ACC112 (cell line): ENCODE data around the gene HNF1B.

Experiments
- H2AFZ ChIP-seq: fragments of 200-600 bp; sonication (generic); one replicate; pipeline ENCODE4 v1.6.0; 2017; ENCODE audit warnings: antibody characterized with exemption, low read length; ENCODE audit not compliant: unreplicated experiment
- H3K27ac ChIP-seq: fragments of 200-600 bp; sonication (generic); 2 replicates; pipeline ENCODE4 v1.5.1; 2014; ENCODE audit warnings: low read depth, mild to moderate bottlenecking, antibody characterized with exemption, low read length, moderate library complexity
- H3K27me3 ChIP-seq: fragments of 200-600 bp; sonication (generic); 2 replicates; pipeline ENCODE4 v1.6.1; 2014; ENCODE audit warnings: mild to moderate bottlenecking, antibody characterized with exemption, low read length, moderate library complexity, mixed read lengths; ENCODE audit not compliant: insufficient read depth
- H3K36me3 ChIP-seq: fragments of 200-600 bp; sonication (generic); 2 replicates; pipeline ENCODE4 v1.6.1; 2016; ENCODE audit warnings: mild to moderate bottlenecking, antibody characterized with exemption, low read length, moderate library complexity, mixed read lengths; ENCODE audit not compliant: insufficient read depth
- H3K4me1 ChIP-seq: fragments of 200-600 bp; sonication (generic); one replicate; pipeline ENCODE4 v1.6.1; 2016; ENCODE audit warnings: low read length, mixed read lengths; ENCODE audit not compliant: insufficient read depth, unreplicated experiment, control insufficient read depth
- H3K4me3 ChIP-seq: fragments of 200-600 bp; sonication (generic); 2 replicates; pipeline ENCODE4 v1.5.1; 2014; ENCODE audit warnings: mild to moderate bottlenecking, low read depth, low read length
- H3K79me2 ChIP-seq: fragments of 200-600 bp; sonication (generic); one replicate; pipeline ENCODE4 v1.6.0; 2016; ENCODE audit warnings: low read length; ENCODE audit not compliant: control insufficient read depth, unreplicated experiment, insufficient read depth

The HNF1B gene

GRCh38 chr17:37702598-37702997 lies 42.3 kb downstream of the HNF1B start:
- Histone ChIP-seq H3K79me2 (no peaks in the 10 kb centered on the region), H3K4me3 (no peak overlapping the region), H3K27ac (no peak overlapping the region), H3K4me1 (peaks cover 19% of the 10 kb centered on the region), H2AFZ (peak overlapping the region; percentile 43), H3K36me3 (no peaks in the 10 kb centered on the region), H3K27me3 (no peaks in the 10 kb centered on the region)

GRCh38 chr17:37701496-37701898 lies 43.4 kb downstream of the HNF1B start:
- Histone ChIP-seq H3K27ac (no peak overlapping the region), H3K4me3 (no peak overlapping the region), H3K36me3 (no peaks in the 10 kb centered on the region), H3K79me2 (no peaks in the 10 kb centered on the region), H3K27me3 (no peaks in the 10 kb centered on the region), H2AFZ (no peak overlapping the region), H3K4me1 (peaks cover 19% of the 10 kb centered on the region)

GRCh38 chr17:37700881-37701280 lies 44.0 kb downstream of the HNF1B start:
- no peak overlapping the region for H3K27ac ChIP-seq
- H2AFZ ChIP-seq: no peak overlapping the region
- H3K4me1 ChIP-seq: peaks cover 19% of the 10 kb centered on the region
- H3K4me3 ChIP-seq: no peak overlapping the region
- no peaks in the 10 kb centered on the region for H3K79me2 ChIP-seq
- H3K27me3 ChIP-seq: no peaks in the 10 kb centered on the region
- H3K36me3 ChIP-seq: no peaks in the 10 kb centered on the region

GRCh38 chr17:37699285-37699973 lies 45.4 kb downstream of the HNF1B start:
- H2AFZ ChIP-seq: no peak overlapping the region
- peaks cover 19% of the 10 kb centered on the region for H3K4me1 ChIP-seq
- no peaks in the 10 kb centered on the region for H3K36me3 ChIP-seq
- no peak overlapping the region for H3K4me3 ChIP-seq
- H3K27ac ChIP-seq: no peak overlapping the region
- H3K27me3 ChIP-seq: no peaks in the 10 kb centered on the region
- no peaks in the 10 kb centered on the region for H3K79me2 ChIP-seq

GRCh38 chr17:37698911-37699255 lies 46.0 kb downstream of the HNF1B start:
- Histone ChIP-seq H3K4me3 (no peak overlapping the region), H3K27ac (no peak overlapping the region), H3K4me1 (peaks cover 19% of the 10 kb centered on the region), H3K27me3 (no peaks in the 10 kb centered on the region), H3K79me2 (no peaks in the 10 kb centered on the region), H2AFZ (no peak overlapping the region), H3K36me3 (no peaks in the 10 kb centered on the region)

GRCh38 chr17:37698132-37698910 lies 46.5 kb downstream of the HNF1B start:
- no peaks in the 10 kb centered on the region for H3K79me2 ChIP-seq
- no peaks in the 10 kb centered on the region for H3K27me3 ChIP-seq
- no peaks in the 10 kb centered on the region for H3K36me3 ChIP-seq
- peaks cover 19% of the 10 kb centered on the region for H3K4me1 ChIP-seq
- H3K4me3 ChIP-seq: no peak overlapping the region
- H2AFZ ChIP-seq: no peak overlapping the region
- no peak overlapping the region for H3K27ac ChIP-seq

GRCh38 chr17:37697381-37697780 lies 47.5 kb downstream of the HNF1B start:
- H3K27me3 ChIP-seq: no peaks in the 10 kb centered on the region
- no peak overlapping the region for H3K4me3 ChIP-seq
- H3K36me3 ChIP-seq: no peaks in the 10 kb centered on the region
- H2AFZ ChIP-seq: no peak overlapping the region
- no peaks in the 10 kb centered on the region for H3K79me2 ChIP-seq
- peaks cover 12% of the 10 kb centered on the region for H3K4me1 ChIP-seq
- H3K27ac ChIP-seq: no peak overlapping the region

- peaks cover 7% of the 10 kb centered on the region for H3K4me1 ChIP-seq
- no peak overlapping the region for H2AFZ ChIP-seq
- no peaks in the 10 kb centered on the region for H3K79me2 ChIP-seq
These were observed 48.5 kb downstream of the HNF1B start for GRCh38 chr17:37696366-37696765.

GRCh38 chr17:37695726-37696125 lies 49.1 kb downstream of the HNF1B start:
- no peaks in the 10 kb centered on the region for H3K36me3 ChIP-seq
- H3K27ac ChIP-seq: no peak overlapping the region
- H3K27me3 ChIP-seq: no peaks in the 10 kb centered on the region
- H3K4me3 ChIP-seq: no peak overlapping the region
- no peak overlapping the region for H2AFZ ChIP-seq
- H3K4me1 ChIP-seq: peaks cover 7% of the 10 kb centered on the region
- no peaks in the 10 kb centered on the region for H3K79me2 ChIP-seq

More at GRCh38 chr17:37696366-37696765, 48.5 kb downstream of the HNF1B start:
- Histone ChIP-seq H3K27ac (no peak overlapping the region), H3K36me3 (no peaks in the 10 kb centered on the region), H3K27me3 (no peaks in the 10 kb centered on the region), H3K4me3 (no peak overlapping the region)

- no peak overlapping the region for H2AFZ ChIP-seq
- H3K4me1 ChIP-seq: peaks cover 7% of the 10 kb centered on the region
- H3K27me3 ChIP-seq: no peaks in the 10 kb centered on the region
- H3K4me3 ChIP-seq: no peak overlapping the region
- H3K36me3 ChIP-seq: no peaks in the 10 kb centered on the region
- no peak overlapping the region for H3K27ac ChIP-seq
- H3K79me2 ChIP-seq: no peaks in the 10 kb centered on the region
These were observed 50.1 kb downstream of the HNF1B start for GRCh38 chr17:37694734-37695133.

- Histone ChIP-seq H3K36me3 (no peaks in the 10 kb centered on the region), H2AFZ (no peak overlapping the region), H3K27ac (no peak overlapping the region), H3K27me3 (no peaks in the 10 kb centered on the region), H3K4me3 (no peak overlapping the region), H3K4me1 (peaks cover 5% of the 10 kb centered on the region), H3K79me2 (no peaks in the 10 kb centered on the region)
These were observed 51.5 kb downstream of the HNF1B start for GRCh38 chr17:37693328-37693727.
